K562 treated with DMSO at 1 percent for 48 hours (cell line): ENCODE results near the gene GALNT16. TPM values are rescaled to one million over a fixed set of nuclear protein-coding genes. Genes with fewer than 3 reads are reported as not detected.

Experiments
- total RNA-seq: library from RNA; unstranded; fragments of 300-600 nt; gene quantifications from 2 replicates; pipeline ENCODE4 v1.2.3, GENCODE V29; 2022; ENCODE audit warnings: low replicate concordance; ENCODE audit errors: extremely low read depth

GALNT16 gene
- not detected in 2 replicates for total RNA-seq

GRCh38 chr14:69259527-69260189 lies at the start of gene GALNT16:
GALNT16 (plus strand) TSS chr14:69260158; CDS start chr14:69260291, 133 bp downstream.

GRCh38 chr14:69398053-69398817 lies 138.3 kb downstream of the GALNT16 start, which contains the start of the genes ERH and SLC39A9:
ERH (minus strand) TSS chr14:69398299; CDS start chr14:69398233, 66 bp downstream.
SLC39A9 (plus strand) TSS chr14:69398692; CDS start chr14:69399370, 678 bp downstream.

Other genes with a start within 250 kb of the GALNT16 start
- not detected in 2 replicates for gene DCAF5, start 107.0 kb upstream of the GALNT16 start, total RNA-seq
- gene EXD2, start 68.7 kb upstream of the GALNT16 start, total RNA-seq, result not detected in 2 replicates
- gene ERH, start 138.1 kb downstream of the GALNT16 start, total RNA-seq, result not detected in 2 replicates
- not detected in 2 replicates for gene SLC39A9, start 138.5 kb downstream of the GALNT16 start, total RNA-seq
- not detected in 2 replicates for gene PLEKHD1, start 224.6 kb downstream of the GALNT16 start, total RNA-seq